HG03039 (cell line): ENCODE results near the gene ZNF778.

Source experiments
- ATAC-seq: cut with Tn5 transposase; IDR thresholded peaks from one replicate; pipeline ENCODE4 v1.9.1; 2021; ENCODE audit warnings: mild to moderate bottlenecking, moderate library complexity; ENCODE audit not compliant: unreplicated experiment

Gene ZNF778

DNA sequence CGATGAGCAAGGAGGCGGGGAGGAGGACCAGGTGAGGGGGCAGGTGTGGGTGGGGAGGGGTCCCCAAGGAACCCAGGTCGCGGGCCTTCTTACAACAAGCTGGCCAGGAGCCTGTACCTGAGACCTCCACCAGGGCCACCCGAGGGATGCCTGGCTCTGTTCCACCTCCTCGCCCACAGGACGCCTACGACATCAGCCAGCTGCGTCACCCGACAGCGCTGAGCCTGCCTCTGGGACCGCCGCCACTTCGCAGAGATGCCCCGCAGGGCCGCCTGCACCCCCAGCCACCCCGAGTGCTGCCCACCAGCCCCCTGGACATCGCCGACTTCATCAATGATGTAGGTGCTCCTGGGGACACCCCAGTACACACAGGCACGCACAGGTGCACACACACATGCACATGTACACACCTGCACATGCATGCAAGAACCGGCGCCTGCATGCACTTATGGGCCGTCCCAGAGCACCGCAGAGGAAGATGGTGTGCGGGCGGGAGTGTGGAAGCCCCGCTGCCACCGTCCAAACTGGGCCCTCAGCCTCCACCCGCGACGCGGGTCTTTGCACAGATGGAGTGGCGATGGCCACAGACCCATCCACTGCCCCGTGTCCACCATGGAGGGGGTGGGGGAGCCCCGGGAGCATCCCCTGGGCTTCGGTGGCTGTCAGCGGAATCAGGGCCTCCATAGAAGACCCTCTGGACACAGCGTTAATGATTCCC lies 23.8 kb upstream of the ZNF778 start:
- no peak for ATAC-seq

DNA sequence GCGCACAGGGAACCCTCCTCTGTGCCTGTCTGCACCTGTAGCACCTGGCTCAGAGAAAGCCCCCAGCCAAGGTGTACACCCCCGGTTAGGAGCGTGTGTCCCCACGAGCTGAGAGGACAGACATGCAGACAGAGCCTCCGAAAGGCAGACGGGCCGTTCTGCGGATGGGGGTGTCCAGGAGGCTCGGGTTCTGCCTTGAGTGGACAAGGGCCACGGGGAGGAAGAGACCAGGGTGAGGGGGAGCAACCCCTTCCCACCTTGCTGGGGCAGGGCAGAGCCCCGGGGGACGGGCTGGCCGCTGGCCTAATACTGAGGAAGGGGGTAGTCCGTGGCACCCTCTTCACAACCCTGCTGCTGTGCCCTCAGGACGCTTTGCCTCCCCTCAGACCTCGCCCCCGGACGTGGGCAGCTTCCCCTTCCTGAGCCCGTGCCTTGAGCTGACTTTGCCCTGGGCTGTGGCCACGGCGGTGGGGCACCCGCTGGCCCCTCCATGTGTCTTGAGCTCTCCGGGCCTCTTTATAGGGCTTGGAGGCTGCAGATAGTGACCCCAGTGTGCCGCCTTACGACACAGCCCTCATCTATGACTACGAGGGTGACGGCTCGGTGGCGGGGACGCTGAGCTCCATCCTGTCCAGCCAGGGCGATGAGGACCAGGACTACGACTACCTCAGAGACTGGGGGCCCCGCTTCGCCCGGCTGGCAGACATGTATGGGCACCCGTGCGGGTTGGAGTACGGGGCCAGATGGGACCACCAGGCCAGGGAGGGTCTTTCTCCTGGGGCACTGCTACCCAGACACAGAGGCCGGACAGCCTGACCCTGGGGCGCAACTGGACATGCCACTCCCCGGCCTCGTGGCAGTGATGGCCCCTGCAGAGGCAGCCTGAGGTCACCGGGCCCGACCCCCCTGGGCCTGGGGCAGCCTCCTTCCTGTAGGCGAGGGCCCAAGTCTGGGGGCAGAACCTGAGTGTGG lies 22.9 kb upstream of the ZNF778 start:
- ATAC-seq = no peak

DNA sequence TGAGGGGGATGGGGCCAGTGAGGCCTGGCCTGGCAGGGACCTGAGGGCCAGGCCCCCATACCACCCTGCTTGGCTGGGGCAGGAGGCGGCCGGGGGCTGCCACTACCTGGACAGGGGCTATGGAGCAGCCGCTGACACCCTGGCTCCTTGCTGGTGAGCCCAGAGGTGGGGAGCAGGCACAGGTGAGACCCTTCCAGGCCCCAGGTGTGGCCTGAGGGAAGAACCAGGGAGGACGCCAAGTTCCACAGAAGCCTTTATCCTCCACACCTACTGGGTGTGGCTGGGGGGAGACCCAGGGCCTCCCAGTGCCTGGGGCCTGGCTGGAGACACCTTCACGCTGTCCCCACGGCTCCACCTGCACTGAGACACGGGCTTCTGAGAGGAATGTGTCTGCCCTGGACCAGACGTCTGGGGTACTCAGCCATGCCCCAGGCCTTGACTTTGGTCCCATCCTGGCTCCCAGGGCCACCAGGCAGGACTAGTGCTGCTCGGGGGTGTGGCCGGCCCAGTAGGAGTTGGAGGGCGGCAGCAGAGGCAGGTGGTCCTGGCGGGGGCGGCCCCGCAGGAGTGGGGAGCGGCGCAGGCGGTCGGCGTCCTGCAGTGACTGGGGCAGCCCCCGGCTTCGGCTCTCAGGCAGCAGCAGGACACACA lies 21.9 kb upstream of the ZNF778 start:
- no peak for ATAC-seq

DNA sequence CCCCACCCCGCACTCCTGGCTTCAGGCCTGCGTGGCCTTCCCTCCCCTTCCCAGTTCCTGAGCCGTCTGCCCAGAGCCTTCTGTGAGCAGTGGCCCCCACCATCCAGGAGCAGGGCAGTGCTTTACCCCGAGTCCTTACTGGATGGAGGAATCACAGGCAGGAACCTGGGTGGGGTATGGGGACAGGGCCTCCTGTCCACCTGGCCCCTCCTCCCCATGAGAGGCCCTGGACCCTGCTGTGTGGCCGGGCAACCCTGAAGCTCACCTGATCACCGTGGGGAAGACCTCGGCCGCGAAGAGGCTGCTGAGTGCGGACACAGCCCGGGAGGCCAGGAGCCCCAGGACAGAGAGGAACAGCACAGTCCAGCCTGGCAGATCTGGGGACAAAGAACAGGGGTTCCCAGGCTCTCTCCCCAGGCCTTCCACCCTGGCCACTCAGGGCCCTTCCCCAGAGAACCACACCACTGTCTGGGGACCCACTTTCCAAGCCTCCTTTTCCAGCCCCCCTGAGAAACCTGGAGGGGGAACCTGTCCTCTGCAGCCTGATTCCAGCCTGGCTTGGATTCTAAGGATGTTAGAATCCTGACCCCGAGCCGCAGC lies 20.4 kb upstream of the ZNF778 start:
- ATAC-seq = no peak

DNA sequence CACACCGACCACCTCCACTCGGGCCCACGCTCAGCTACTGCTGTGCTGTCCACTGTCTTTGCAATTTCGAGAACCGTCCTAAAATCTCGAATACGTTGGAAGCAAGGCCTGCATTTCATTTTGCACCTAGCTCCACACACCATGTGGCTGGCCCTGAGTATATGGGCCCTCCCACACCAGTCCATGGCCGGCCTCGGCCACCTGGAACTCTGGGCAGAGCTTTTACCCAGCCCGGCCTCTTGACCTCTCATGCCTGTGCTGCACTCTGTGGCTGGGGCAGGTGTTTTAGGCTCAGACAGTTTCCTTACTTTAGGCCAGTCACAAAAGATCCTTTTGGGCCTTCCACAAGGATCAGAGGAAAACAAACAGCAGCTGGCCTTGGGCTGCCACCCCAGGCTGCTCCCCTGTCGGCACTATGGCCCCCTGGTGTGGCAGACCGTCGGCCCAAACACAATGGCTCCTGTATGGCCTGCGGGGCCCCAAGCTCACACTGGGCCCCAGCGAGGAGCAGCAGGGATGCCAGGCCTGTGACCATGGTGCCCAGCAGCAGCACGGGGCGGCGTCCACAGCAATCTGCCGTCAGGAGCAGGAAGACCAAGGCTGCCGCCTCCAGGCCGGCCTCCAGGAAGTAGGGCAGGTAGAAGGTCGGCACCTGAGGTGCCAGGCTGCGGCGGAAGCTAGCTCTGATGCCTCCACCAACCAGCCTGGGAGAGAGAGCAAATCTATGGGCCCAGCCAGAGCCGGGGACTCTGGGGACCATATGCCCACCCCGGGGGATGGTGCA lies 19.7 kb upstream of the ZNF778 start:
- ATAC-seq = no peak

DNA sequence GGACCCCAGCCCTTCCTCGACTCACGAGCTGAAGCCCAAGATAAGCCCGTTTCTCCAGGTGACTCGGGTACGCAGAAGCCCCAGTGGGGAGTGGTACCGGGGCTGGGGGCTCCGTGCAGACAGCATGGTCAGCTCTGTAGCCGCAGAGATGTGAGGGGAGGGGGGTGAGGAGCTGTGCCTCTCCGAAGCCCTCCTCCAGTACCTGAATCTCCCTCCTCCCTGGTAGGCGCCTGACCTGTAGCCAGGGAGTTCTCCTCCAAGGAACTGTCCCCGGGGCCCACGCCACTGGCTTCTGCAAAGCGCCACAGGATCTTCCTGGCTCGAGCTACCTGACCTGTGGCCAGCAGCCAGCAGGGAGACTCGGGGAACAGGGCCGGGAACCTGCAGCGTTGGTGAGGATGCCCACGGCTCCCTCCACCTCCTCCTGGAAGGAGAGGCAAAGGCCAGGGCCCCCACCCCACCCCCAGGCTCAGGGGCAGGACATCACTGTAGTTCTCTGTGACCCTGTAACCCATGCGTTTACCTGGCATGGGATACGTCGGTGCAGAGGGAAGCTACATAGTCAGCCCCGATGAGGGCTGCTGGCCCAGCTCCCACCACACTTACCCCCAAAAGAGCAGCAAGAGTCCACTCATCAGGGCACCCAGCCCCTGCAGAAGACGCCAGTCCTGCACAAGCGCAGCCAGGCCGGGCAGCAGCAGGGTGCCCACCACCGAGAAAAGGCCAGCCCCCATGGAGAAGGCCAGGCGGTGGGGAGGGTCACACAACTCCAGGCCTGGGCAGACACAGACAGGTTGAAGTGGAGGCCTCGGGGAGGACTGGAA lies 18.9 kb upstream of the ZNF778 start:
- ATAC-seq = no peak

DNA sequence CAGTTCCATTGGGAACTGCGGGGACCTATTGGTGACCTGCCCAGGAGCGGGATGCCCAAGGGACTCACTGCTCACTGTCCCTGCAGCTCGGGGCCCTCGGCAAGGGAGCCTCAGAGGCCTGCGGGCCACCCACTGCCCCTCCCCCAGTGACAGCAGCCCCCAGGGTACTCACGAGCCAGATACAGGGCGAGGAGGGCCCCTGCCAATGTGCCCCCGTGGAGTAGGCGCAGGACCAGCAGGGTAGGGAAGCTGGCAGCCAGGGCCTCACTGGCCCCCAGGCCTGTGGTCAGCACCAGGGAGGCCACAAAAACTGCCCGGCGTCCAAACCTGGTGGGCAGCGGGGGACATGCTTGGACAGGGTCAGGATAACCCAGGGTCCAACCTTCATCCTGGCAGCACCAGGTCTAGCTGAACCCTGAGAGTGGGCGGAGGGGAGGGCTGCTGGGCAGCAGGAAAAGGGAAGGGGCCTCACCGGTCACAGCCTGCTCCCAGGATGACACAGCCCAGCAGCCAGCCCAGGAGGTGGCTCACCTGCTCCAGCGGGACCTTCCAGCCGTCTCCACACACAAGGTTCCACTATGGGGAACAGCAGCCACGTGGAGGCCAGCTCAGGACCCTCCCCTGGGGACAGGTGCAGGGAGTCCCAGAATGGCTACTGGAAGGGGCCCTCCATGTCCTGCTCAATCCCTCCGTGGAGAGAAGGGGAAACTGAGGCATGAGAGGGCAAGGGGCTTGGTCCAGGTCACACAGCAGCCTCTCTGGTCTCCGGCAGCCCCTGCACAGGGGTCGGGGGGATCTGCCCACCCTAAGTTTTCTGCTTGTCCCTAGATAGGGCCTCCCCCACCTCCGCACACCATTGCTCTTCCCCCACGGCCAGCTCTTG lies 18.0 kb upstream of the ZNF778 start:
- no peak for ATAC-seq

DNA sequence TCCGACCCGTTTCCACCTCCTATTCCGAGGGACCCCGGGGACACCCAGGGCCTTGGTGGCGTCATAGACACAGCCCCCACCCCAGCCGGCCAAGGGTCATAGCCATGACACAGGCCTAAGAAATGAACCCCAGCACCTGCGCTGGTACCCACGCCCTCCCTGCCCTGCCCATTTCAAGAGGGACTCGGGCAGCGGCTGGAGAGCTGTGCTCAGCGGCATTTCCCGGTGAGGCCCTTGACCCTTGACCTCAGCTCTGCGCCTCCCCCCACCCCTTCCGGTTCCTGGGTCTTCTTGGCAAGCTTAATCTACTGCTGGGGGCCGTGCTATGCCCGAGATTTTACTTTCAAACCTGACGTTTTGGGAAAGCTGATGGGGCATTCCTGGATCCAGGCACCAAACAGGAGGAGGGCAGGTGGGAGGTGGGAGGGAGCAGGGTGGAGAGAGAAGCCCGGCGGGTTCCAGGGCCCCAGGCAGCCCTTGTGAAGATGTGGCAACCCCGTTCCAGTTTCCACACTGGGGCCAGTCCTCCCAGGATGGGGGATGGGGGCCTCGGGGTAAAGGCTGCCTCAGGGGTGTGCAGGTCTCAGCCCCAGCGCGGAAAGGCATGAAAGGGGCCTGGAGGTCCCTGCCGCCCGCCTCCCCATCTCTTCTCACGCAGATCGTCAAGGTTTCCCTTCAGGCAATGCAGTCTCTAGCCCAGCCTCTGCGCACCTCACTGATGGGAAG lies 17.2 kb upstream of the ZNF778 start, which contains the start of gene SLC22A31:
Gene SLC22A31, minus strand, starts transcription at position 414 of the 726 bp plus-strand sequence. Its CDS starts 36 bp downstream, at position 378.
- ATAC-seq = no peak

DNA sequence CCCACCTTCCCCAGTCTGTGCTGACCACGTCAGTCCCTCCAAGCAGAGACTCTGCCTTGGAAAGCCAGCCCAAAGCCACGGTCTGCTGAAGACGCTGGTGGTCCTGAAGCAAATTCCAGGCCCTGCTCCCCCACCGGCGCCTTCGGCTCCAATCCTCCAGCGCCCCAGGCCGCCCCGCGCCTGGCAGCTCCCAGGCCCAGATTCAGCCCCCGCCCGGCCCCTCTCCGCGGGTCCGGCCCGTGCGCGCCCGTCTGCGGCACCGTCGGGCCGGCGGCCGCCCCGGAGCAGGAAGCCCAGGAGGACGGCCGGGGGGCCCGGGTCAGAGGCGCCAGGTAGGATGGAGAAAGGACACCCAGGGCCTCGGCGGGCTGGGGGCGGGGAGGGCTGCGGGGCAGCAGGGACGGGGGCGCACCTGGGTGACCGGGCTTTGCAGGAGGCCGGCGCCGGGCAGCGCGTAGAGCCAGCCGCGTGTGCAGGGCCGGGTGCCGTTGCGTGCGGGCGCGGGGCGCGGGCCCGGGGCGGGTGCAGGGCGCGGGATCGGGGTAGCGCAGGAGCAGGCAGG lies 16.6 kb upstream of the ZNF778 start:
- ATAC-seq = no peak

DNA sequence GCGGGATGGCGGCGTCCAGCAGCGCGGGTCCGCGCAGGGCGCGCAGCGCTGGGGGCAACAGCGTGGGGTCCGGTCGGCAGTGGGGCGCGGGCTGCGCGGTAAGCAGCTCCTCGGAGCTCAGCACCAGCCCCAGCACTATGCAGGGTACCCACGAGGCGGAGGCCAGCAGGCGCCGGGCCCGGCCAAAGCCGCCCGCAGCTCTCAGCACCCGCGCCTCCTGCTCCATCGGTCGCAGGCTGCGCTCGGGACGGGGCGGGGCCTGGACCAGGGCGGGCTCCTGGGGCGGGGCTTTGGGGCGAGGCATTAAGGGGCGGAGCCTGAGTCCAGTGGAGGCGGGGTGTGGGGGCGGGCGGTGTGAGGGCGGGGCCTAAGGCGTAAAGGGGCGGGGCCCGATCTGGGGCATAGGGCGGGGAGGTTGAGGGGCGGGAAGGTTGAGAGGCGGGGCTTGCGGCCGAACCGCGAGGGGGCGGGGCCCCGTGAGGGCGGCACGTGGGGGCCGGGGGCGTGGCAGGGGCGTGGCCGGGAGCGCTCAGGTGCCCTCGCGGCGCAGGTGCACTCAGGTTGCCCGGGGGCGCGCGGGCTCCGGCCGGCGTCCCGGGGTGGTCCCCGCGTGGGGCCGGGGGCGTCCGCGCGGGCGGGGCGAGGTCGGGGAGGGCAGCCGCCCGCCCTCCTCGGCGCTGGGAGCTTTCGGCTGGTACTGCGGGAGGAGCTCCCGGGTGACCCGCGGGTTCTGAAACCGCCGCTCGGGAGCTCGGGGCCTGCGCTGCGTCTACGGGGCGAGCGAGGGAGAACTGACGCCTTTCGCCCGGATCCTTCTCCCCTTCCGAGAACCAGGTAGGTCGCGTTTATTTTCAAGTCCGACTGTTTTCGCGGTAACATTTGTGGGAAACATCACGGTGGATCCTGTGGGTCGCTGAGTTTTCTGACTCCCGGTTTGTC lies 15.8 kb upstream of the ZNF778 start:
- no peak for ATAC-seq

DNA sequence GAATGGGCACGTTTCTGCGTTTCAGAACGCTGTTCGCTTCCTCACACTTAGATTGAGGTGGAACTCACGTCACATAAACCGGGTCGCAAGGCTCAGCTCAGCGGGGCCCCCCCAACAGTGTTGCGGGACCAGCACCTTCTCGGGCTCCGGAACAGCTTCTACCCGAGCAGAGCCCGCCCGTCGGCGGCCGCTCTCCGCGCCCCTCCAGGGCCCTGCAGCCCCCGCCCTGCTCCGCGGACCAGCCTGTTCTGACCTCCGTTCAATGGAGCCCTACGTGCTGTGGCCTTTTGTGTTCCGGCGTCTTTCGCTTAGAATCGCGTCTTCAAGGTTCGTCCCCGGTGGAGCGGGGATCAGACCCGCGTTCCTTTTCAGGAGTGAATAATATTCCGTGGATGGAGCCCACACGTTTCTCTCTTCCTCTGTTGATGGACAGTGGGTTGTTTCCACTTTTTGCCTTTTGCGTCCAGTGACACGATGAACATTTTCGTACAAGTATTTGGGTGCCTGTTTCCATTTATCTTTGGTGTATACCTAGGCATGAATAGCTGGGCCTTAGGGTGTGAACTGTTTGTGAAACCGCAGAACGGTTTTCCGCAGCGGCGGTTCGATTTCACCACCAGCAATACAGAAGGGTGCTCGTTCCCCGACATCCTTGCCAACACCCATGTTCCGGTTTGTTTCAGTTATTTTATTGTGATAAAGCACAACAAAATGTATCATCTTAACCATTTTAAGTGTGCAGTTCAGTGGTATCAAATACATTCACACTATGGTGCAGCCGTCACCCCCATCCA lies 14.9 kb upstream of the ZNF778 start:
- ATAC-seq = no peak

DNA sequence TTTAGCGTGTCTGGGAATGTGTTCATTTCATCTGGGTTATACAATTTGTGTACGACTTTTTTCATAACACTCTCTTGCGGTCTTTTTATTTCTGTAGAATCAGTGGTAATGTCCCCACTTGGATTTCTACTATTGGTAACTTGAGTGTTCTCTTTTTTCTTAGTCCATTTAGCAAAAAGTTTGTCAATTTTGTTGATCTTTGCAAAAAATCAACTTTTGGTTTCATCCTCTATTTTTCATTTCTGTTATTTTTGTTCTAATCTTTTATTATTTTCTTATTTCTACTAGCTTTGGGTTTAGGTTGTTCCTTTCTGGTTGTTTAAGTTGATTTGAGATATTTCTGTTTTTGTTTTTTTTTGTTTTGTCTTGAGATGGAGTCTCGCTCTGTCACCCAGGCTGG lies 9.5 kb upstream of the ZNF778 start:
- no peak for ATAC-seq

DNA sequence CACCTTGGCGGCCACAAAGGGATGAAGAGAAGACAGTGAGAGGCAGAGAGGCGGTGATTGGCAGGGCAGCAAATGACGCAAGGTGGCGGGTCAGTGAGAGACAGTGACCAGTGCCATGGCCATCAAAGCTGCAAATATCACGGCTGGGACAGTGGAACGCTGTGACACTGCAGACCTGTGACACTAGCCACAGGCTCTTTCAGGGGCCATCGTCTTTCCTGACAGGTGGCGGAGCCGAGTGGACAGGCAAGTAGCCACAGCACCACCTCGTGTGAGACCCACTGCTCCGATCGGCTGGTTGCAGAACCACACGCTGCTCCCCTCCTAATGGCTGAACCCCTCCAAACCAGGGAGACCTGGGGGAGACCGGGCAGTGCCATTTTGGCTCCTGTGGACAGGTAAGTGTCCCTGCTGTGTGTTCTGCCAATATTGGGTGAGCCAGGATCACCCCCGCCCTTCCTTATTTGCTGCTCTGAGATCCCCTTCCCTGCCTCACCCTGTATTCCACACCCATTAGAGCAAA lies 7.9 kb upstream of the ZNF778 start:
- ATAC-seq = no peak

DNA sequence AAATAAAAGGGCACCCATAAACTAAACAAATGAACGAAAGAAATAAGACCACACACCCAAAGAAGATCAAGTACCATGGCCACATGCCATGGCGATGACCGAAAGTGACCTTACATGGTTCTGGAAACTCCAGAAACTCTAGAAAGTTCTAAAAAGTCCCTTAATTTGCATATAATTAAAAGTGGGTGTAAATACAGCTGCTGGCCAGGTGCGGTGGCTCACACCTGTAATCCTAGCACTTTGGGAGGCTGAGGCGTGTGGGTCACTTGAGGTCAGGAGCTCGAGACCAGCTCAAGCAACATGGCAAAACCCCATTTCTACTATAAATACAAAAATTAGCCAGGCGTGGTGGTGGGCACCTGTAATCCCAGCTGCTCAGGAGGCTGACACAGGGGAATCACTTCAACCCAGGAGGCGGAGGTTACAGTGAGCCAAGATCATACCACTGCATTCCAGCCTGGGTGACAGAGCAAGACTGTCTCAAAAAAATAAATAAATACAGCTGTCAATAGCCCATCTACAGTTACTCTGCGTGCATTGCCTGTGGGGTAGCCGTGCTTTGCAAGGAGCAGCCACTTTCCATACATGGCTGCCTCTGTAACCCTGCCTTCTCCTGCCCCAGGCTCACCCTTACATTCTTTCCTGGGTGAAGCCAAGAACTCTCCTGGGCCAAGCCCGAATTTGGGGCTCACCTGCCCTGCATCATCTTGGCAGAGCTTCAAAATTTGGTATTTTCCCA lies 7.2 kb upstream of the ZNF778 start:
- ATAC-seq = no peak
